Heart right ventricle (tissue), 16 donors: ENCODE results near the gene PIK3IP1. TPM values are rescaled to one million over a fixed set of nuclear protein-coding genes. Genes with fewer than 3 reads are reported as not detected.

Experiments
- ATAC-seq, 8 donors: fragments of 200-7000 bp; cut with Tn5 transposase; one replicate each; pipeline ENCODE4 v1.9.1; 2020; ENCODE audit warnings: mild to moderate bottlenecking in 8 of 8, moderate library complexity in 8 of 8, moderate number of reproducible peaks in 1 of 8
- DNase-seq, 2 donors: peaks; one replicate each; pipeline ENCODE4 v3.0.0-alpha.2; 2020
- H3K27ac ChIP-seq, 10 donors: fragments of 200-600 bp; sonication (generic) in 2 of 10; one replicate each; pipeline versions ENCODE4 v1.5.0 to v1.8.0; 2020 to 2022; ENCODE audit warnings: mild to moderate bottlenecking in 3 of 10
- H3K27me3 ChIP-seq, 7 donors: fragments of 200-600 bp; one replicate each; pipeline ENCODE4 v1.8.0; 2021 to 2022; ENCODE audit warnings: mild to moderate bottlenecking in 2 of 7
- H3K36me3 ChIP-seq, 9 donors: fragments of 200-600 bp; sonication (generic) in 1 of 9; one replicate each; pipeline versions ENCODE4 v1.5.0 to v1.8.0; 2020 to 2022; ENCODE audit warnings: mild to moderate bottlenecking in 2 of 9
- H3K4me1 ChIP-seq, 9 donors: fragments of 200-600 bp; sonication (generic) in 1 of 9; one replicate each; pipeline versions ENCODE4 v1.5.0 to v1.8.0; 2020 to 2022; ENCODE audit warnings: mild to moderate bottlenecking in 4 of 9
- H3K4me3 ChIP-seq, 10 donors: fragments of 200-600 bp; sonication (generic) in 2 of 10; one replicate each; pipeline versions ENCODE4 v1.5.0 to v1.8.0; 2020 to 2022; ENCODE audit warnings: mild to moderate bottlenecking in 7 of 10, moderate library complexity in 2 of 10
- H3K9me3 ChIP-seq, 11 donors: fragments of 200-600 bp in 10 of 11; sonication (generic) in 2 of 11; one replicate each; pipeline versions ENCODE4 v1.5.0 to v1.8.0; 2013 to 2022; ENCODE audit warnings: mild to moderate bottlenecking in 2 of 11, control low read depth in 1 of 11, moderate library complexity in 1 of 11
- WGBS, 2 donors: extraction: QIAGEN DNeasy Blood & Tissue Kit; methylation state at CpG; one replicate each; pipeline ENCODE4 v1.1.7; 2013; ENCODE audit warnings: inconsistent platforms in 1 of 2; 5-methylcytosine and 5-hydroxymethylcytosine counted together
- intact Hi-C, 10 donors: fragments of 100-400 bp; cut with DNase I; formaldehyde crosslinking; loops; one replicate each; pipeline versions ENCODE4 v1.11.1 to v1.14.2; 2022
- polyA plus RNA-seq, 2 donors: library from polyadenylated mRNA; stranded (reverse); fragments of 200-250 nt; gene quantifications; one replicate each; pipeline ENCODE4 v1.2.3, GENCODE V29; 2013
- total RNA-seq, 10 donors: library from RNA; stranded (reverse); fragmentation: NEBNext Ultra II Directional in 3 of 10; extraction: Animal tissue kit (Norgen Biotek cat#: 25700) in 3 of 10; gene quantifications; one replicate each; pipeline versions ENCODE4 v1.2.1 to v1.2.4, GENCODE V29; 2021 to 2023
- TF ChIP-seq, protein P1 (sequence below), 9 donors: fragments of 200-600 bp; sonication (generic) in 2 of 9; IDR thresholded peaks; one replicate each; pipeline versions ENCODE4 v1.5.0 to v1.8.0; 2021 to 2022; ENCODE audit warnings: antibody characterized with exemption in 9 of 9, mild to moderate bottlenecking in 5 of 9, moderate library complexity in 1 of 9
- donor health status: Arrhythmogenic right ventricular cardiomyopathy.
- donor health status: ischemic (EF 13 %, LVEDD 7.1; RV severe dilation, severe dysfunction).
- donor health status: healthy with polysubstance abuse.
- donor health status: DM: no; HTN: yes; CAD: no.
- donor health status: DM: no; HTN: no; CAD: no.
- donor health status: ischemic (EF 25% LVEDD 6.9; RV normal size, moderate dysfunction).
- donor health status: ischemic (EF 25% LVEDD 5.7; RV mildly dilated, moderate dysfunction).
- donor health status: healthy.
- donor health status: DM: yes; HTN: yes; CAD: no.
- donor health status: Ischemic cardiomyopathy.
- donor health status: ischemic (EF 35%, LVEDD 5.7; RV mildly dilated, moderate dysfunction).
- donor health status: nonischemic (EF 11% LVEDD 7.7; RV severe dilation, severe dysfunction).
- donor health status: DM: yes; HTN: yes; CAD: no.
- donor health status: PGD.
- donor health status: ischemic (EF 29% LVEDD 5.4; RV normal size, mild dysfunction).
- donor health status: nonischemic (EF 23%, LVEDD 6.1; RV moderate dilation, normal function).

Gene PIK3IP1
- total and polyA plus RNA-seq, 12 donors = 3.6 to 28.6 (median 12.9) TPM

DNA sequence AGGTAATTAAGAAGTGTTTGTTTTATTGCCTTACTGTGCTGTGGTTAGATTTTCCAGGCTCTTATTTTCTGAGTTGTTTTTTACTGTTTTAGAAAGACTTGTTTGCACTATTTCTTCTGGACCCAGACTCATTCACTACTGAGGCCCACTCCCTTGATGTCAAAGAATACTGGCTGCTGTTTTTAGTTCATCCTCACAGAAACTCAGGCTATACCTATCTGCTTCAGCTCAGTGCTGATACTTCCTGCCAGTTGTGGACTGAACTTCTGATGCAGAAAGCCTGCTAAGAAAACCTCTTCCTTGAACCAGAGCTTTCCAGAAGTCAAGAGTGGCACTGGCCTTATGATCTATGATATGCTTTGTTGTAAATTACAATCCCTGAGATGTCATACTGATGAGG is 15.9 kb upstream of the PIK3IP1 start:
- DNase-seq (no peak), ATAC-seq (no peak)
- Histone ChIP-seq H3K27me3 (no peaks in the 10 kb centered on the region), H3K36me3 (no peaks in the 10 kb centered on the region), H3K4me1 (peaks cover 0 to 4% (median 3%) of the 10 kb centered on the region in 9 donors), H3K4me3 (no peak overlapping the region), H3K9me3 (no peaks in the 10 kb centered on the region), H3K27ac (no peak overlapping the region)
- intact Hi-C loops = no loop called here
- TF ChIP-seq, protein P1, sequence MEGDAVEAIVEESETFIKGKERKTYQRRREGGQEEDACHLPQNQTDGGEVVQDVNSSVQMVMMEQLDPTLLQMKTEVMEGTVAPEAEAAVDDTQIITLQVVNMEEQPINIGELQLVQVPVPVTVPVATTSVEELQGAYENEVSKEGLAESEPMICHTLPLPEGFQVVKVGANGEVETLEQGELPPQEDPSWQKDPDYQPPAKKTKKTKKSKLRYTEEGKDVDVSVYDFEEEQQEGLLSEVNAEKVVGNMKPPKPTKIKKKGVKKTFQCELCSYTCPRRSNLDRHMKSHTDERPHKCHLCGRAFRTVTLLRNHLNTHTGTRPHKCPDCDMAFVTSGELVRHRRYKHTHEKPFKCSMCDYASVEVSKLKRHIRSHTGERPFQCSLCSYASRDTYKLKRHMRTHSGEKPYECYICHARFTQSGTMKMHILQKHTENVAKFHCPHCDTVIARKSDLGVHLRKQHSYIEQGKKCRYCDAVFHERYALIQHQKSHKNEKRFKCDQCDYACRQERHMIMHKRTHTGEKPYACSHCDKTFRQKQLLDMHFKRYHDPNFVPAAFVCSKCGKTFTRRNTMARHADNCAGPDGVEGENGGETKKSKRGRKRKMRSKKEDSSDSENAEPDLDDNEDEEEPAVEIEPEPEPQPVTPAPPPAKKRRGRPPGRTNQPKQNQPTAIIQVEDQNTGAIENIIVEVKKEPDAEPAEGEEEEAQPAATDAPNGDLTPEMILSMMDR (IDR thresholded peaks at IDR 0.05) = no peak

DNA sequence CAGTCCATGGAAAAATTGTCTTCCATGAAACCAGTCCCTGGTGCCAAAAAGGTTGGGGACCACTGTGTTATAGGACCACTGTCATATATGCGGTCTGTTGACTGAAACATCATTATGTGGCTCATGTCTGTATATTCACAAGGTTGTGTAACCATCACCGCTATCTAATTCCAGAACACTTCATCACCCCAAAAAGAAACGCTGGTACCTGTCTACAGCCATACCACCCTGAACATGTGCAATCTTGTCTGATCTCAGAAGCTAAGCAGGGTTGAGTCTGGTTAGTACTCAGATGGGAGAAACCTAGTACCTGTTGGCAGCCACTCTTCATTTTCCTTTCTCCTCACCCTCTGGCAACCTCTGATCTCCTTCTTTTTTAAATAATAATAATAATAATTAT is 12.9 kb upstream of the PIK3IP1 start:
- Histone ChIP-seq H3K36me3 (no peaks in the 10 kb centered on the region), H3K4me3 (no peak overlapping the region), H3K27ac (no peak overlapping the region), H3K9me3 (no peaks in the 10 kb centered on the region), H3K4me1 (no peaks in the 10 kb centered on the region), H3K27me3 (no peaks in the 10 kb centered on the region)
- TF ChIP-seq, protein P1 (IDR thresholded peaks at IDR 0.05) = no peak
- no peak for ATAC-seq
- DNase-seq = no peak
- 88 to 89% methylated on average over 3 of the region's 3 CpGs for WGBS, 2 donors
- intact Hi-C loops = no loop called here

DNA sequence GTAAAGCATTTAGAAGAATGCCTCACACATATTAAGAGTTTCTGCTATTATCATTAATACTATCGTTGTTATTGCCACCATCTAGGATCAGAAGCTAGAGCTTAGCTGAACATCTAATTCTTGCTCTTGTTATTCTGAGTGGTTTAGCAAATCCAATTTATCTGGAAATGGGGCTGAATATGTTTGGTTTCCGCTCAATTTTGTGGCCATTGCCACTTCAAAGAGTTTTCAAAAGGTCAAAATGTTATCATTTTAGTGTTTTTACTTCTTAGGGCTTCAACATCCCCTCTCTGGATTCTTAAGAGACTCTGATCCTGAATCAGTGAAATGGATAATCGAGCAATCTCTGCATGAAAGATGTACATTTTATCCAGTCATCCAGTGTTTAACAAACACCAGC is 10.2 kb upstream of the PIK3IP1 start:
- Histone ChIP-seq H3K36me3 (no peaks in the 10 kb centered on the region), H3K27ac (no peak overlapping the region), H3K4me1 (no peaks in the 10 kb centered on the region), H3K4me3 (no peak overlapping the region), H3K27me3 (no peaks in the 10 kb centered on the region), H3K9me3 (no peaks in the 10 kb centered on the region)
- ATAC-seq (no peak), DNase-seq (no peak)
- WGBS, 2 donors = 84 to 94% methylated on average over 3 of the region's 3 CpGs
- TF ChIP-seq, protein P1 (IDR thresholded peaks at IDR 0.05) = no peak
- intact Hi-C loops = no loop called here

DNA sequence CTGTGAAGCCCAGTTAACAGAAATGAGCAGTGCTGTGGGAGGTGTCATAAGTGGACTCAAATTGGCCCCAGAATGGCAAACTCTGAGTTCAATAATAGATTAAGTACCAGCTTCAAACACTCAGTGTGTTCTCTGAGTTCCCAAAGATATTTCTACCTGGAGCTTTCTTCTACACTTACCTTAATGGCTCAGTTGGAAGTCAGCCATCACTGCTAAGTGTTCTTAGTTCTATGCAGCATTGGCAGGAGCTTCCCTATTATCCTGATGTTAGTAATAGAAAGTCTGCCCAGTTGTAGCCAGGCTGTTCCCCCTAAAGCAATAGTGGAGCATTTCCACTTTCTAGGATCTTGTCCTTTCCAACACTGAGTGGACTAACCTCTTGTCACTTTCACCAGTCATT is 9.7 kb upstream of the PIK3IP1 start:
- H3K36me3 ChIP-seq = no peaks in the 10 kb centered on the region
- no peak for ATAC-seq

More for the DNA sequence above, 9.7 kb upstream of the PIK3IP1 start:
- DNase-seq = no peak
- no peak overlapping the region for H3K4me3 ChIP-seq
- no peaks in the 10 kb centered on the region for H3K27me3 ChIP-seq
- no peaks in the 10 kb centered on the region for H3K9me3 ChIP-seq
- H3K4me1 ChIP-seq = peaks cover 0 to 4% (median 2%) of the 10 kb centered on the region in 9 donors
- intact Hi-C loops = no loop called here
- TF ChIP-seq, protein P1 (IDR thresholded peaks at IDR 0.05) = no peak
- H3K27ac ChIP-seq = no peak overlapping the region
